ENCODE data around the gene CFAP65. TPM values are rescaled to one million over a fixed set of nuclear protein-coding genes. Genes with fewer than 3 reads are reported as not detected.

Gene CFAP65
- total RNA-seq, 1 donor from 2014 or later, result not detected

- Histone ChIP-seq H3K27ac (no peak overlapping the region), H3K4me3 (no peak overlapping the region), H3K9me3 (no peaks in the 10 kb centered on the region), H3K4me1 (no peaks in the 10 kb centered on the region), H3K36me3 (no peaks in the 10 kb centered on the region), H3K27me3 (no peaks in the 10 kb centered on the region)
- no peak for DNase-seq (ENCODE audit: extremely low spot score in 2 of 2)
- intact Hi-C loops (cut with DNase I), result loop anchor here (10.0 kb wide), 1 partner anchor 131 kb away; no protein-coding TSS in a partner anchor
- TF ChIP-seq POLR2AphosphoS5 (IDR thresholded peaks at IDR 0.05; ENCODE audit: insufficient read depth in 1 of 2, low read depth in 1 of 2) (no peak), POLR2A (IDR thresholded peaks at IDR 0.05) (no peak), CTCF (IDR thresholded peaks at IDR 0.05) (no peak)
These were observed 17.3 kb downstream of the CFAP65 start for GRCh38 chr2:219024059-219024458.

GRCh38 chr2:219023045-219023605 is 18.2 kb downstream of the CFAP65 start:
- no peak for TF ChIP-seq CTCF (IDR thresholded peaks at IDR 0.05)
- TF ChIP-seq POLR2A (IDR thresholded peaks at IDR 0.05), result no peak
- no peak for TF ChIP-seq POLR2AphosphoS5 (IDR thresholded peaks at IDR 0.05; ENCODE audit: insufficient read depth in 1 of 2, low read depth in 1 of 2)
- no peak overlapping the region for H3K4me3 ChIP-seq
- no peaks in the 10 kb centered on the region for H3K4me1 ChIP-seq
- H3K36me3 ChIP-seq, result no peaks in the 10 kb centered on the region
- intact Hi-C loops (cut with DNase I), result loop anchor here (10.0 kb wide), 1 partner anchor 132 kb away; no protein-coding TSS in a partner anchor
- no peak for DNase-seq (ENCODE audit: extremely low spot score in 2 of 2)
- H3K9me3 ChIP-seq, result no peaks in the 10 kb centered on the region
- H3K27ac ChIP-seq, result no peak overlapping the region
- no peaks in the 10 kb centered on the region for H3K27me3 ChIP-seq

GRCh38 chr2:219022616-219023015 is 18.7 kb downstream of the CFAP65 start:
- no peak for DNase-seq (ENCODE audit: extremely low spot score in 2 of 2)
- no peaks in the 10 kb centered on the region for H3K27me3 ChIP-seq
- no peak overlapping the region for H3K27ac ChIP-seq
- TF ChIP-seq CTCF (IDR thresholded peaks at IDR 0.05), result no peak
- TF ChIP-seq POLR2A (IDR thresholded peaks at IDR 0.05), result no peak
- no peak for TF ChIP-seq POLR2AphosphoS5 (IDR thresholded peaks at IDR 0.05; ENCODE audit: insufficient read depth in 1 of 2, low read depth in 1 of 2)
- no peak overlapping the region for H3K4me3 ChIP-seq
- no peaks in the 10 kb centered on the region for H3K36me3 ChIP-seq
- H3K4me1 ChIP-seq, result no peaks in the 10 kb centered on the region
- intact Hi-C loops (cut with DNase I), result loop anchor here (10.0 kb wide), 1 partner anchor 132 kb away; no protein-coding TSS in a partner anchor
- H3K9me3 ChIP-seq, result no peaks in the 10 kb centered on the region

- no peak overlapping the region for H3K4me3 ChIP-seq
- H3K27ac ChIP-seq, result no peak overlapping the region
- H3K4me1 ChIP-seq, result no peaks in the 10 kb centered on the region
- no peaks in the 10 kb centered on the region for H3K27me3 ChIP-seq
- H3K36me3 ChIP-seq, result no peaks in the 10 kb centered on the region
- DNase-seq (ENCODE audit: extremely low spot score in 2 of 2), result no peak
- intact Hi-C loops (cut with DNase I), result loop anchor here (10.0 kb wide), 1 partner anchor 133 kb away; no protein-coding TSS in a partner anchor
- TF ChIP-seq POLR2A (IDR thresholded peaks at IDR 0.05) (no peak), CTCF (IDR thresholded peaks at IDR 0.05) (no peak), POLR2AphosphoS5 (IDR thresholded peaks at IDR 0.05; ENCODE audit: insufficient read depth in 1 of 2, low read depth in 1 of 2) (no peak)
- no peaks in the 10 kb centered on the region for H3K9me3 ChIP-seq
These were observed 19.3 kb downstream of the CFAP65 start for GRCh38 chr2:219022041-219022440.

GRCh38 chr2:219021591-219021990 is 19.7 kb downstream of the CFAP65 start:
- intact Hi-C loops (cut with DNase I), result loop anchor here (10.0 kb wide), 1 partner anchor 133 kb away; no protein-coding TSS in a partner anchor

More at GRCh38 chr2:219021591-219021990, 19.7 kb downstream of the CFAP65 start:
- no peaks in the 10 kb centered on the region for H3K9me3 ChIP-seq
- TF ChIP-seq POLR2A (IDR thresholded peaks at IDR 0.05) (no peak), POLR2AphosphoS5 (IDR thresholded peaks at IDR 0.05; ENCODE audit: insufficient read depth in 1 of 2, low read depth in 1 of 2) (no peak), CTCF (IDR thresholded peaks at IDR 0.05) (no peak)
- no peak overlapping the region for H3K27ac ChIP-seq
- H3K4me1 ChIP-seq, result no peaks in the 10 kb centered on the region
- H3K27me3 ChIP-seq, result no peaks in the 10 kb centered on the region
- no peak for DNase-seq (ENCODE audit: extremely low spot score in 2 of 2)
- no peaks in the 10 kb centered on the region for H3K36me3 ChIP-seq
- no peak overlapping the region for H3K4me3 ChIP-seq

Data from vagina (tissue), 2 donors.